ENCODE measurements around the gene AWAT1. TPM values are rescaled to one million over a fixed set of nuclear protein-coding genes. Genes with fewer than 3 reads are reported as not detected.

Gene AWAT1
- polyA plus RNA-seq, 1 donor from 2014 or later: not detected

DNA sequence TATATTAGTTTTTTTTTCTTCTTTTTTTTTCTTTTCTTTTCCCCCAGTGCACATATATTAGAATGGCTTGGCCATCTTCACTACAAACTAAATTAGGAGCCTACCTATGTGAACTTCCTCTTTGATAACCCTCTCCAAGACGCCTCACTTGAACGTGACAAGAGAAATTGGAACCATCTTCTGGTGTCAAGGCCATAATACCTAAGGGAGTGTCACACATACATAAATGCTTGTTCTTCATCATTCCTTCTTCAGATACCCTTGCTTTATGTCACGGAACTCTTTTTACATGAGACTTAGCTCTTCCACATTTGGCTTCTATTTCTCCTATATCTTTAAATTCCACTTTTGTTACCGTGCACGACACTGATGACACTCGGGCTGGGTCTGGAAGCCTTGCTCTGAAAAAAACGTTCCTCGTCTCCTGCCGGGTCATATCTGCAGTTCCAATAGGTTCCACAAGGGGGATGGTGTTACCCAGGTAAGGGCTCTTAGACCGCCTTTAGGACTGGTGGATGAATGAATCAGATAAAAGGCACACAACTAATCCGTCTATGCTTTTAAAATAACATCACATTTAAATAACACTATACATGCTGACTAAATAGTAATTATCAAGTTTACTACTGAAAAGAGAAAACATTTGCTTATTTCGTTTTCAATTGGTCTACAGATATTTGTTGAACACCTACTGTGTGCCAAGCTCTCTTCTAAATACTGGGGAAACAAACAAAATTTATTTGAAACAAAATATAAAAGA is 37.3 kb upstream of the AWAT1 start:
- no peak for TF ChIP-seq EZH2 (IDR thresholded peaks at IDR 0.05; ENCODE audit: borderline replicate concordance, insufficient read depth, low read length, poor library complexity, severe bottlenecking)
- TF ChIP-seq TAF1 (IDR thresholded peaks at IDR 0.05; ENCODE audit: low read depth): no peak
- no peak for TF ChIP-seq EP300 (conservative IDR thresholded peaks at IDR 0.05; ENCODE audit: poor library complexity, severe bottlenecking)
- TF ChIP-seq CTCF (IDR thresholded peaks at IDR 0.05; ENCODE audit: poor library complexity, severe bottlenecking): peak; percentile 21
- no peak overlapping the region for H3K4me3 ChIP-seq (ENCODE audit: low read length)
- no peaks in the 10 kb centered on the region for H3K9me3 ChIP-seq (ENCODE audit: low read length)
- H3K27ac ChIP-seq (ENCODE audit: low read length): no peak overlapping the region
- no peaks in the 10 kb centered on the region for H3K27me3 ChIP-seq (ENCODE audit: insufficient read depth, low read depth, low read length)
- no peaks in the 10 kb centered on the region for H3F3A ChIP-seq (ENCODE audit: insufficient read depth, low read length, poor library complexity, severe bottlenecking)
- H3K9ac ChIP-seq (ENCODE audit: low read length): no peak overlapping the region
- H2AFZ ChIP-seq (ENCODE audit: low read depth, low read length): no peak overlapping the region
- no peak overlapping the region for H3K4me2 ChIP-seq (ENCODE audit: low read length)
- no peaks in the 10 kb centered on the region for H3K9me2 ChIP-seq (ENCODE audit: insufficient read depth, low read length)
- no peaks in the 10 kb centered on the region for H4K20me1 ChIP-seq (ENCODE audit: insufficient read depth)
- no peaks in the 10 kb centered on the region for H3K79me2 ChIP-seq (replicated peaks; ENCODE audit: insufficient read depth, low read length)
- no peaks in the 10 kb centered on the region for H3K36me3 ChIP-seq (ENCODE audit: insufficient read depth, low read length)

DNA sequence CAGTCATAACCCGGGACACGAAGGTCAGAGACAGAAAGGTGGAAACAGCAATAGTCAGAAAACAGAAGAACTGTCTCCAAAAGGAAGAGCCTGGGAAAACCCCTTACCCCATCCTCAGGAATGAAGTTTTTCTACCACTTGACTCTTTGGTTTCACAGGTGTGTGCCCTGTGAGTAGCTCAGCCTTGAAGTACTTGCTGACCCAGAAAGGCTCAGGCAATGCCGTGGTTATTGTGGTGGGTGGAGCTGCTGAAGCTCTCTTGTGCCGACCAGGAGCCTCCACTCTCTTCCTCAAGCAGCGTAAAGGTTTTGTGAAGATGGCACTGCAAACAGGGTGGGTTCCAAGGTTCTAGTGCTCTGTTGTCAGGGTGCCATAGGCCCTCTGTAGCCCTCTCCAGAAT is 32.7 kb upstream of the AWAT1 start:
- TF ChIP-seq EZH2 (IDR thresholded peaks at IDR 0.05; ENCODE audit: borderline replicate concordance, insufficient read depth, low read length, poor library complexity, severe bottlenecking): no peak
- no peak for TF ChIP-seq SMC3 (conservative IDR thresholded peaks at IDR 0.05; ENCODE audit: poor library complexity)
- TF ChIP-seq EP300 (conservative IDR thresholded peaks at IDR 0.05; ENCODE audit: poor library complexity, severe bottlenecking): no peak
- no peak for TF ChIP-seq REST (IDR thresholded peaks at IDR 0.05; ENCODE audit: borderline replicate concordance)
- TF ChIP-seq TAF1 (IDR thresholded peaks at IDR 0.05; ENCODE audit: low read depth): no peak
- no peak for TF ChIP-seq RAD21 (conservative IDR thresholded peaks at IDR 0.05)
- TF ChIP-seq CTCF (IDR thresholded peaks at IDR 0.05; ENCODE audit: poor library complexity, severe bottlenecking): no peak
- TF ChIP-seq MXI1 (conservative IDR thresholded peaks at IDR 0.05; ENCODE audit: poor library complexity, severe bottlenecking): no peak
- TF ChIP-seq POLR2AphosphoS5 (IDR thresholded peaks at IDR 0.05): no peak
- Histone ChIP-seq H3K27me3 (ENCODE audit: insufficient read depth, low read depth, low read length) (no peaks in the 10 kb centered on the region), H3K4me2 (ENCODE audit: low read length) (no peak overlapping the region), H3F3A (ENCODE audit: insufficient read depth, low read length, poor library complexity, severe bottlenecking) (no peaks in the 10 kb centered on the region), H3K27ac (ENCODE audit: low read length) (no peak overlapping the region), H3K36me3 (ENCODE audit: insufficient read depth, low read length) (no peaks in the 10 kb centered on the region), H3K79me2 (replicated peaks; ENCODE audit: insufficient read depth, low read length) (no peaks in the 10 kb centered on the region), H3K9me3 (ENCODE audit: low read length) (no peaks in the 10 kb centered on the region), H2AFZ (ENCODE audit: low read depth, low read length) (no peak overlapping the region), H3K4me3 (ENCODE audit: low read length) (no peak overlapping the region), H4K20me1 (ENCODE audit: insufficient read depth) (no peaks in the 10 kb centered on the region), H3K9me2 (ENCODE audit: insufficient read depth, low read length) (no peaks in the 10 kb centered on the region), H3K9ac (ENCODE audit: low read length) (no peak overlapping the region)

Measured in neural cell (in vitro differentiated cells).